Pancreas (tissue), 10 donors: ENCODE measurements around the gene BPIFB4. TPM values are rescaled to one million over a fixed set of nuclear protein-coding genes. Genes with fewer than 3 reads are reported as not detected.

Experiments
- ATAC-seq, 4 donors: fragments of 200-7000 bp; cut with Tn5 transposase; one replicate each; pipeline versions ENCODE4 v1.8.0 to v1.9.1; 2020; ENCODE audit warnings: mild to moderate bottlenecking in 4 of 4, moderate library complexity in 4 of 4
- DNase-seq, 6 donors: peaks; one replicate each; pipeline ENCODE4 v3.0.0-alpha.2; 2020
- FAIRE-seq: peaks from 2 replicates; lab custom pipeline; 2012; peaks lifted over from hg19 to GRCh38; lab: Jason Lieb, UNC
- H3K27ac ChIP-seq, 4 donors: fragments of 200-600 bp; sonication (generic); 1 replicate in 3 of 4; 2 replicates in 1 of 4; pipeline versions ENCODE4 v1.5.0 to v1.8.0; 2020
- H3K27me3 ChIP-seq, 4 donors: fragments of 200-600 bp; one replicate each; pipeline ENCODE4 v1.8.0; 2021
- H3K36me3 ChIP-seq, 3 donors: fragments of 200-600 bp; sonication (generic) in 1 of 3; one replicate each; pipeline versions ENCODE4 v1.5.0 to v1.8.0; 2020 to 2021
- H3K4me1 ChIP-seq, 3 donors: fragments of 200-600 bp; one replicate each; pipeline ENCODE4 v1.8.0; 2021
- H3K4me3 ChIP-seq, 4 donors: fragments of 200-600 bp; sonication (generic) in 2 of 4; one replicate each; pipeline versions ENCODE4 v1.5.0 to v1.8.0; 2020 to 2021
- H3K9me3 ChIP-seq, 4 donors: fragments of 200-600 bp; one replicate each; pipeline ENCODE4 v1.8.0; 2021
- CTCF ChIP-seq, 4 donors: fragments of 200-600 bp; sonication (generic) in 3 of 4; IDR thresholded peaks; one replicate each; pipeline versions ENCODE4 v1.5.0 to v1.8.0; 2021; ENCODE audit warnings: antibody characterized with exemption in 4 of 4
- whole genome bisulfite sequencing, 2 donors: extraction: QIAGEN DNeasy Blood & Tissue Kit; methylation state at CpG; one replicate each; pipeline ENCODE4 v1.1.7; 2013; 5-methylcytosine and 5-hydroxymethylcytosine counted together
- intact Hi-C, 3 donors: fragments of 100-400 bp; cut with DNase I; formaldehyde crosslinking; loops; one replicate each; pipeline versions ENCODE4 v1.11.1 to v1.14.2; 2022
- polyA plus RNA-seq, 2 donors: library from polyadenylated mRNA; stranded (reverse); fragments of 200-250 nt; gene quantifications; one replicate each; pipeline ENCODE4 v1.2.3, GENCODE V29; 2013
- total RNA-seq, 6 donors: library from RNA; stranded (reverse); fragmentation: NEBNext Ultra II Directional in 4 of 6; extraction: Animal tissue kit (Norgen Biotek cat#: 25700) in 4 of 6; gene quantifications; one replicate each; pipeline versions ENCODE4 v1.2.1 to v1.2.4, GENCODE V29; 2021 to 2023
- donor health status: healthy with polysubstance abuse.
- donor health status: DM: no; HTN: no; CAD: no; lungs with moderate emphysema.
- donor health status: DM: no; HTN: no; CAD: no.
- donor health status: control.
- donor health status: control.
- donor health status: Bipolar disorder and iron deficiency.
- donor health status: DM: yes; HTN: yes; CAD: no.
- donor health status: DM: no; HTN: no; CAD: no.
- donor health status: DM: no; HTN: no; CAD: no.
- donor health status: DM: yes; HTN: yes; CAD: no.

Gene BPIFB4
- total and polyA plus RNA-seq, 8 donors, result not detected

GRCh38 chr20:33083544-33084340 is 4.3 kb downstream of the BPIFB4 start:
- intact Hi-C loops, result no loop called here
- 83 to 84% methylated on average over 20 of the region's 20 CpGs for WGBS, 2 donors
- no peak for TF ChIP-seq CTCF (IDR thresholded peaks at IDR 0.05)
- Histone ChIP-seq H3K4me1 (no peaks in the 10 kb centered on the region), H3K4me3 (no peak overlapping the region), H3K36me3 (no peaks in the 10 kb centered on the region), H3K27ac (no peak overlapping the region), H3K9me3 (no peaks in the 10 kb centered on the region), H3K27me3 (no peaks in the 10 kb centered on the region)
- no peak for FAIRE-seq
- no peak for DNase-seq
- no peak for ATAC-seq

- WGBS, 2 donors, result 79 to 87% methylated on average over 15 of the region's 15 CpGs
- intact Hi-C loops, result no loop called here
These were observed 5.3 kb downstream of the BPIFB4 start for GRCh38 chr20:33084722-33085121.

GRCh38 chr20:33086052-33086722 is 6.7 kb downstream of the BPIFB4 start:
- DNase-seq (no peak), ATAC-seq (no peak), FAIRE-seq (no peak)
- H3K27ac ChIP-seq, result no peak overlapping the region
- TF ChIP-seq CTCF (IDR thresholded peaks at IDR 0.05), result no peak
- H3K4me3 ChIP-seq, result no peak overlapping the region
- 68 to 83% methylated on average over 14 of the region's 14 CpGs for WGBS, 2 donors
- no peaks in the 10 kb centered on the region for H3K36me3 ChIP-seq
- no peaks in the 10 kb centered on the region for H3K4me1 ChIP-seq
- intact Hi-C loops, result no loop called here
- H3K9me3 ChIP-seq, result no peaks in the 10 kb centered on the region
- no peaks in the 10 kb centered on the region for H3K27me3 ChIP-seq

More at GRCh38 chr20:33084722-33085121, 5.3 kb downstream of the BPIFB4 start:
- DNase-seq, result no peak
- Histone ChIP-seq H3K36me3 (no peaks in the 10 kb centered on the region), H3K4me1 (no peaks in the 10 kb centered on the region), H3K27me3 (no peaks in the 10 kb centered on the region), H3K4me3 (no peak overlapping the region), H3K27ac (no peak overlapping the region), H3K9me3 (no peaks in the 10 kb centered on the region)
- no peak for TF ChIP-seq CTCF (IDR thresholded peaks at IDR 0.05)
- no peak for ATAC-seq
- FAIRE-seq, result no peak

- H3K4me1 ChIP-seq, result no peaks in the 10 kb centered on the region
- 49 to 64% methylated on average over 3 of the region's 3 CpGs for WGBS, 2 donors
- no peaks in the 10 kb centered on the region for H3K9me3 ChIP-seq
- H3K4me3 ChIP-seq, result no peak overlapping the region
- no peaks in the 10 kb centered on the region for H3K27me3 ChIP-seq
- no peak for ATAC-seq
- H3K36me3 ChIP-seq, result no peaks in the 10 kb centered on the region
- no peak for FAIRE-seq
- no peak for DNase-seq
- H3K27ac ChIP-seq, result no peak overlapping the region
- intact Hi-C loops, result loop anchor here in 2 of 3 donors (5.0 to 10.0 kb wide), 5 partner anchors 114 to 306 kb away; no protein-coding TSS in a partner anchor
- TF ChIP-seq CTCF (IDR thresholded peaks at IDR 0.05), result no peak
These were observed 11.7 kb downstream of the BPIFB4 start for GRCh38 chr20:33091147-33091546.
